IMR-90 (cell line): ENCODE measurements around the gene SMIM22. TPM values are rescaled to one million over a fixed set of nuclear protein-coding genes. Genes with fewer than 3 reads are reported as not detected.

Source experiments
- ATAC-seq: fragments of 200-7000 bp; cut with Tn5 transposase; 2 replicates; pipeline ENCODE4 v1.9.1; 2020; ENCODE audit warnings: low read depth, mild to moderate bottlenecking, moderate library complexity
- BruUV-seq: library from RNA; stranded (reverse); fragments of 400-500 nt; replicated peaks from 2 replicates; lab custom pipeline; 2021; lab: Mats Ljungman, UMichigan
- CTCF ChIA-PET: fragments of 300-600 bp; formaldehyde crosslinking; extraction: SDS; loops from one replicate; lab custom pipeline; 2021; ENCODE audit warnings: antibody characterized with exemption; lab: Yijun Ruan, JAX
- POLR2A ChIA-PET: fragments of 300-600 bp; sonication (Branson Sonifier 250); formaldehyde crosslinking; loops from one replicate; lab custom pipeline; 2022; ENCODE audit warnings: antibody characterized with exemption; ENCODE audit not compliant: unreplicated experiment; lab: Charles Lee
- DNase-seq: peaks from one replicate; pipeline ENCODE4 v3.0.0; 2013
- H2AFZ ChIP-seq: replicated peaks from 2 replicates; pipeline ENCODE3; 2013; ENCODE audit warnings: low read length, mild to moderate bottlenecking; ENCODE audit not compliant: poor library complexity
- H2AK5ac ChIP-seq: 2 replicates; pipeline ENCODE4 v1.6.1; 2013; ENCODE audit warnings: low read depth, low read length, inconsistent platforms
- H2AK9ac ChIP-seq: replicated peaks from 2 replicates; pipeline ENCODE3; 2013; ENCODE audit warnings: mild to moderate bottlenecking, low read depth, low read length, moderate library complexity; ENCODE audit not compliant: poor library complexity
- H2BK120ac ChIP-seq: 2 replicates; pipeline ENCODE4 v1.6.1; 2013; ENCODE audit warnings: low read depth, low read length, inconsistent platforms
- H2BK15ac ChIP-seq: 3 replicates; pipeline ENCODE4 v1.6.1; 2013; ENCODE audit warnings: low read depth, low read length, inconsistent platforms
- H2BK20ac ChIP-seq: 2 replicates; pipeline ENCODE4 v1.6.1; 2013; ENCODE audit warnings: low read depth, mild to moderate bottlenecking, inconsistent platforms, low read length, moderate library complexity
- H2BK5ac ChIP-seq: 2 replicates; pipeline ENCODE4 v1.6.1; 2013; ENCODE audit warnings: mild to moderate bottlenecking, low read depth, low read length, inconsistent platforms; ENCODE audit not compliant: poor library complexity, severe bottlenecking
- H3K14ac ChIP-seq: replicated peaks from 2 replicates; pipeline ENCODE4 v1.6.1; 2013; ENCODE audit warnings: low read depth, low read length, inconsistent platforms
- H3K18ac ChIP-seq: 2 replicates; pipeline ENCODE4 v1.6.1; 2013; ENCODE audit warnings: low read depth, low read length, control low read depth
- H3K23ac ChIP-seq: 2 replicates; pipeline ENCODE4 v1.6.1; 2013; ENCODE audit warnings: low read depth, low read length, inconsistent platforms
- H3K27ac ChIP-seq: 2 replicates; pipeline ENCODE4 v1.5.1; 2013; ENCODE audit warnings: mild to moderate bottlenecking, control low read depth, low read length; ENCODE audit not compliant: insufficient read depth
- H3K27me3 ChIP-seq: 2 replicates; pipeline ENCODE4 v1.6.1; 2013; ENCODE audit warnings: low read length; ENCODE audit not compliant: control insufficient read depth, insufficient read depth
- H3K36me3 ChIP-seq: 2 replicates; pipeline ENCODE4 v1.6.1; 2013; ENCODE audit warnings: low read length, mixed read lengths; ENCODE audit not compliant: control insufficient read depth, insufficient read depth
- H3K4ac ChIP-seq: 2 replicates; pipeline ENCODE4 v1.6.1; 2013; ENCODE audit warnings: low read depth, low read length, inconsistent platforms
- H3K4me1 ChIP-seq: 2 replicates; pipeline ENCODE4 v1.6.1; 2013; ENCODE audit warnings: low read length, mixed read lengths; ENCODE audit not compliant: control insufficient read depth, insufficient read depth
- H3K4me2 ChIP-seq: 2 replicates; pipeline ENCODE4 v1.6.1; 2013; ENCODE audit warnings: low read depth, mild to moderate bottlenecking, control low read depth, low read length, moderate library complexity
- H3K4me3 ChIP-seq: 2 replicates; pipeline ENCODE4 v1.5.1; 2013; ENCODE audit warnings: low read depth, mild to moderate bottlenecking, control low read depth, low read length, moderate library complexity; ENCODE audit not compliant: insufficient read depth
- H3K56ac ChIP-seq: 2 replicates; pipeline ENCODE4 v1.6.1; 2013; ENCODE audit warnings: low read length, inconsistent platforms; ENCODE audit not compliant: insufficient read depth; ENCODE audit errors: extremely low read depth
- H3K79me1 ChIP-seq, 2 experiments: 2 replicates each; pipeline ENCODE4 v1.6.1; 2013; ENCODE audit warnings: low read length in 2 of 2, inconsistent platforms in 1 of 2, low read depth in 1 of 2
- H3K9ac ChIP-seq: 2 replicates; pipeline ENCODE4 v1.6.1; 2013; ENCODE audit warnings: low read depth, low read length, control low read depth
- H3K9me1 ChIP-seq: 2 replicates; pipeline ENCODE4 v1.6.1; 2013; ENCODE audit warnings: low read length, inconsistent platforms; ENCODE audit not compliant: insufficient read depth
- H3K9me3 ChIP-seq: 2 replicates; pipeline ENCODE4 v1.6.1; 2013; ENCODE audit warnings: low read length; ENCODE audit not compliant: control insufficient read depth, insufficient read depth
- H4K20me1 ChIP-seq: 2 replicates; pipeline ENCODE4 v1.6.1; 2013; ENCODE audit warnings: low read length, inconsistent platforms; ENCODE audit not compliant: insufficient read depth
- H4K5ac ChIP-seq: 2 replicates; pipeline ENCODE4 v1.6.1; 2013; ENCODE audit warnings: mild to moderate bottlenecking, low read depth, low read length, control low read depth
- H4K8ac ChIP-seq, 2 experiments: 2 replicates each; pipeline ENCODE4 v1.6.1; 2013; ENCODE audit warnings: low read depth in 2 of 2, low read length in 2 of 2, control low read depth in 1 of 2, inconsistent platforms in 1 of 2
- H4K91ac ChIP-seq: 2 replicates; pipeline ENCODE4 v1.6.1; 2013; ENCODE audit warnings: low read depth, low read length, inconsistent platforms; ENCODE audit not compliant: insufficient read depth
- BHLHE40 ChIP-seq: fragments of 150-350 bp; IDR thresholded peaks from 2 replicates; pipeline ENCODE4 v1.6.1; 2016; ENCODE audit warnings: mild to moderate bottlenecking, low read depth, low read length
- CEBPB ChIP-seq: IDR thresholded peaks from 2 replicates; pipeline ENCODE4 v1.6.1; 2012; ENCODE audit warnings: low read depth, low read length, improper control_type of control experiment
- CHD1 ChIP-seq: IDR thresholded peaks from 2 replicates; pipeline ENCODE4 v1.6.1; 2012; ENCODE audit warnings: low read depth, low read length, improper control_type of control experiment
- ELK1 ChIP-seq: fragments of 150-350 bp; IDR thresholded peaks from 2 replicates; pipeline ENCODE4 v1.6.1; 2016; ENCODE audit warnings: low read depth, mild to moderate bottlenecking, low read length, moderate library complexity, borderline replicate concordance
- FOS ChIP-seq: fragments of 150-350 bp; IDR thresholded peaks from 2 replicates; pipeline ENCODE4 v1.6.1; 2016; ENCODE audit warnings: low read depth, low read length
- MAFK ChIP-seq: IDR thresholded peaks from 2 replicates; pipeline ENCODE4 v1.6.1; 2012; ENCODE audit warnings: low read depth, low read length, improper control_type of control experiment
- MAZ ChIP-seq: IDR thresholded peaks from 2 replicates; pipeline ENCODE4 v1.6.1; 2012; ENCODE audit warnings: low read depth, mild to moderate bottlenecking, low read length, improper control_type of control experiment, moderate library complexity, borderline replicate concordance
- MXI1 ChIP-seq: IDR thresholded peaks from 2 replicates; pipeline ENCODE4 v1.6.1; 2012; ENCODE audit warnings: low read depth, mild to moderate bottlenecking, low read length, moderate library complexity, borderline replicate concordance
- NFE2L2 ChIP-seq: fragments of 150-350 bp; IDR thresholded peaks from 2 replicates; pipeline ENCODE4 v1.6.1; 2016; ENCODE audit warnings: low read depth, mild to moderate bottlenecking, low read length
- POLR2A ChIP-seq: IDR thresholded peaks from 2 replicates; pipeline ENCODE4 v1.6.1; 2012; ENCODE audit warnings: mild to moderate bottlenecking, low read depth, low read length
- RAD21 ChIP-seq: IDR thresholded peaks from 2 replicates; pipeline ENCODE4 v1.6.1; 2012; ENCODE audit warnings: low read length, improper control_type of control experiment
- RCOR1 ChIP-seq: IDR thresholded peaks from 2 replicates; pipeline ENCODE4 v1.6.1; 2012; ENCODE audit warnings: mild to moderate bottlenecking, low read length, improper control_type of control experiment; ENCODE audit not compliant: insufficient replicate concordance
- RFX5 ChIP-seq: IDR thresholded peaks from 2 replicates; pipeline ENCODE4 v1.8.0; 2012; ENCODE audit warnings: low read depth, mild to moderate bottlenecking, low read length, moderate library complexity
- SMC3 ChIP-seq: fragments of 150-350 bp; IDR thresholded peaks from 2 replicates; pipeline ENCODE4 v1.6.1; 2016; ENCODE audit warnings: low read depth, mild to moderate bottlenecking, antibody characterized with exemption, low read length, moderate library complexity
- WGBS, 2 experiments: methylation state at CpG; one replicate each; pipeline versions ENCODE4 v1.1.5 to v1.1.7; 2013; ENCODE audit warnings: missing lambda C conversion rate in 2 of 2; ENCODE audit not compliant: insufficient read length in 1 of 2; ENCODE audit errors: extremely low coverage in 2 of 2; 5-methylcytosine and 5-hydroxymethylcytosine counted together
- dilution Hi-C: fragments of 300-500 bp; cut with HindIII; formaldehyde crosslinking; loops from one replicate; pipeline ENCODE4 v1.14.3; 2018; ENCODE audit warnings: low sequenced_read_pairs; ENCODE audit not compliant: unreplicated experiment
- in situ Hi-C: fragments of 300-500 bp; cut with MboI; formaldehyde crosslinking; loops from 3 replicates; pipeline ENCODE4 v1.14.3; 2019; ENCODE audit warnings: low sequenced_read_pairs, inconsistent platforms, mixed read lengths
- intact Hi-C: fragments of 100-400 bp; cut with micrococcal nuclease; formaldehyde crosslinking; loops from 2 replicates; pipeline ENCODE4 v1.10.0; 2022
- polyA plus RNA-seq, 3 experiments: library from polyadenylated mRNA; depleted of rRNA; stranded (reverse); fragments of >200 nt; gene quantifications; 2 replicates each; pipeline ENCODE4 v1.2.3, GENCODE V29; 2012; ENCODE audit warnings: low replicate concordance in 1 of 3
- total RNA-seq: library from RNA; depleted of rRNA; stranded (reverse); fragments of >200 nt; gene quantifications from 2 replicates; pipeline ENCODE4 v1.2.3, GENCODE V29; 2012
- TF ChIP-seq, protein P1 (sequence below): conservative IDR thresholded peaks from 2 replicates; pipeline ENCODE4 v1.5.1; 2012; ENCODE audit warnings: mild to moderate bottlenecking, low read depth, low read length, improper control_type of control experiment
- TF ChIP-seq, protein P2 (sequence below): fragments of 150-350 bp; IDR thresholded peaks from 2 replicates; pipeline ENCODE4 v1.6.1; 2017; ENCODE audit warnings: mild to moderate bottlenecking, antibody characterized with exemption, low read length, low read depth

The SMIM22 gene
- total and polyA plus RNA-seq, 2 of the 4 experiments (the other 2 are of a cell fraction): not detected

DNA sequence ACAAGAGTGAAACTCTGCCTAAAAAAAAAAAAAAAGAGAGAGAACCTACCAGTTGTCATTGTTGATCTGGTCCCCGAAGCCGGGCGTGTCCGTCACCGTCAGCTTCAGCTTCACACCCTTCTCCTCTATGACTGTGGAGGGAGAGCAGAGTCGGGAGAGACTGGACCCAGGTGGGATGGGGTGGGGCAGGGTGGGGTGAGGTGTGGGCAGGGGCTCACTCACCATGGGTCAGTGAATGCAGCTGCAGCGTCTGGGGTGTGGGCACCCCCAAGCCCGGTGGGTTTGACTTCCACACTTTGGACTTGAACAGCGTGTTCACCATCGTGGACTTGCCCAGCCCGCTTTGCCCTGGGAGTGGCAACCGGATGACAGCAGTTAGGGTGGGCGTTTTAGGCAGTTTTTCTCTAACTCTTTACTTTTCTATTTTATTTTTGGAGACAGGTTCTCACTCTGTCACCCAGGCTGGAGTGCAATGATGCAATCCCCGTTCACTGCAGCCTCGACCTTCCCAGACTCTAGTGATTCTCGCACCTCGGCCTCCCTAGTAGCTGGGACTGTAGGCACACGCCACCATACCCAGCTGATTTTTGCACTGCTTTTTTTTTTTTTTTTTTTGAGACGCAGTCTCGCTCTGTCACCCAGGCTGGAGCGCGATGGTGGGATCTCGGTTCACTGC, 9.3 kb upstream of the SMIM22 start:
- dilution Hi-C loops (no loop called here), intact Hi-C loops (no loop called here), in situ Hi-C loops (no loop called here)
- no peaks in the 10 kb centered on the region; the same call in 1 of the 2 replicates for H3K27me3 ChIP-seq
- no peak overlapping the region for H2AK9ac ChIP-seq
- H2BK15ac ChIP-seq: no peak overlapping the region
- no peak overlapping the region for H3K4me2 ChIP-seq
- DNase-seq (no peak), ATAC-seq (no peak)
- no peaks in the 10 kb centered on the region for H3K36me3 ChIP-seq
- TF ChIP-seq, protein P1, sequence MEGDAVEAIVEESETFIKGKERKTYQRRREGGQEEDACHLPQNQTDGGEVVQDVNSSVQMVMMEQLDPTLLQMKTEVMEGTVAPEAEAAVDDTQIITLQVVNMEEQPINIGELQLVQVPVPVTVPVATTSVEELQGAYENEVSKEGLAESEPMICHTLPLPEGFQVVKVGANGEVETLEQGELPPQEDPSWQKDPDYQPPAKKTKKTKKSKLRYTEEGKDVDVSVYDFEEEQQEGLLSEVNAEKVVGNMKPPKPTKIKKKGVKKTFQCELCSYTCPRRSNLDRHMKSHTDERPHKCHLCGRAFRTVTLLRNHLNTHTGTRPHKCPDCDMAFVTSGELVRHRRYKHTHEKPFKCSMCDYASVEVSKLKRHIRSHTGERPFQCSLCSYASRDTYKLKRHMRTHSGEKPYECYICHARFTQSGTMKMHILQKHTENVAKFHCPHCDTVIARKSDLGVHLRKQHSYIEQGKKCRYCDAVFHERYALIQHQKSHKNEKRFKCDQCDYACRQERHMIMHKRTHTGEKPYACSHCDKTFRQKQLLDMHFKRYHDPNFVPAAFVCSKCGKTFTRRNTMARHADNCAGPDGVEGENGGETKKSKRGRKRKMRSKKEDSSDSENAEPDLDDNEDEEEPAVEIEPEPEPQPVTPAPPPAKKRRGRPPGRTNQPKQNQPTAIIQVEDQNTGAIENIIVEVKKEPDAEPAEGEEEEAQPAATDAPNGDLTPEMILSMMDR: no peak
- TF ChIP-seq FOS (no peak), CHD1 (no peak), POLR2A (no peak), ELK1 (no peak), MXI1 (no peak), CEBPB (no peak), MAFK (no peak), NFE2L2 (no peak), RCOR1 (no peak), RAD21 (no peak), MAZ (no peak), SMC3 (no peak), BHLHE40 (no peak), RFX5 (no peak)
- TF ChIP-seq, protein P2, sequence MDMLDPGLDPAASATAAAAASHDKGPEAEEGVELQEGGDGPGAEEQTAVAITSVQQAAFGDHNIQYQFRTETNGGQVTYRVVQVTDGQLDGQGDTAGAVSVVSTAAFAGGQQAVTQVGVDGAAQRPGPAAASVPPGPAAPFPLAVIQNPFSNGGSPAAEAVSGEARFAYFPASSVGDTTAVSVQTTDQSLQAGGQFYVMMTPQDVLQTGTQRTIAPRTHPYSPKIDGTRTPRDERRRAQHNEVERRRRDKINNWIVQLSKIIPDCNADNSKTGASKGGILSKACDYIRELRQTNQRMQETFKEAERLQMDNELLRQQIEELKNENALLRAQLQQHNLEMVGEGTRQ: no peak
- H2AFZ ChIP-seq: no peak overlapping the region
- H4K91ac ChIP-seq: no peak overlapping the region
- H3K23ac ChIP-seq: no peak overlapping the region
- no peaks in the 10 kb centered on the region for H3K79me1 ChIP-seq
- no peak overlapping the region for H4K8ac ChIP-seq
- H3K4me3 ChIP-seq: no peak overlapping the region
- H4K5ac ChIP-seq: no peak overlapping the region
- WGBS, 2 experiments: 80% methylated on average over 7 of the region's 23 CpGs; no CpG with 5 or more reads in 1 of the 2 experiments
- ChIA-PET CTCF (no interaction called here), POLR2A (no interaction called here)
- no peak overlapping the region for H3K14ac ChIP-seq
- no peaks in the 10 kb centered on the region for H4K20me1 ChIP-seq
- no peak overlapping the region for H3K9ac ChIP-seq
- no peaks in the 10 kb centered on the region for H3K9me3 ChIP-seq
- no peak overlapping the region for H3K18ac ChIP-seq
- no peaks in the 10 kb centered on the region for H3K4me1 ChIP-seq
- no peak overlapping the region for H2BK20ac ChIP-seq
- H3K4ac ChIP-seq: no peak overlapping the region
- BruUV-seq: no TSS peak
- no peaks in the 10 kb centered on the region for H3K9me1 ChIP-seq
- no peak overlapping the region for H2AK5ac ChIP-seq
- no peak overlapping the region for H2BK120ac ChIP-seq
- no peak overlapping the region for H2BK5ac ChIP-seq
- H3K56ac ChIP-seq: no peak overlapping the region
- H3K27ac ChIP-seq: no peak overlapping the region
